ENCODE results near the gene CEP162. TPM values are rescaled to one million over a fixed set of nuclear protein-coding genes. Genes with fewer than 3 reads are reported as not detected.

Gene CEP162
- total and polyA plus RNA-seq, 2 donors (not counting 1 experiment from before 2014, with no cell fraction given): 1.8 to 13.4 TPM

DNA sequence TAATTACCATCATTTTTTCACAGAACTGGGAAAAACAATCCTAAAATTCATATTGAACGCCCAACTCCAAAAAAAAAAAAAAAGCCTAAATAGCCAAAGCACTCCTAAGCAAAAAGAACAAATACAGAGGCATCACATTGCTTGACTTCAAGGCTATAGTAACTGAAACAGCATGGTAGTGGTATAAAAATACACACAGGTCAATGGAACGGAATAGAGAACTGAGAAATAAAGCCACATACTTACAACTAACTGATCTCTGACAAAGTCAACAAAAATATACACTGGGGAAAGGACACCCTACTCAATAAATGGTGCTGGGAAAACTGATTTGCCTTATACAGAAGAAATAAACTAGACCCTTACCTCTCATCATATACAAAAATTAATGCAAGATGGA, 104.3 kb downstream of the CEP162 start:
- Histone ChIP-seq H3K4me2 (replicated peaks; ENCODE audit: low read depth, low read length, poor library complexity, severe bottlenecking) (no peak overlapping the region), H4K20me1 (ENCODE audit: control insufficient read depth, insufficient read depth, low read length, poor library complexity, severe bottlenecking) (no peaks in the 10 kb centered on the region), H3K27me3 (replicated peaks in 1 of 4; ENCODE audit: control extremely low read depth in 1 of 4, control insufficient read depth in 3 of 4, insufficient read depth in 4 of 4, low read length in 3 of 4) (no peaks in the 10 kb centered on the region), H3K9me3 (ENCODE audit: control extremely low read depth in 1 of 3, control insufficient read depth in 2 of 3, insufficient read depth in 1 of 3, low read length in 2 of 3) (peaks cover 0 to 3% (median 0%) of the 10 kb centered on the region in 3 donors), H3K9ac (ENCODE audit: low read length) (no peak overlapping the region), H3K79me2 (ENCODE audit: control insufficient read depth, insufficient read depth, low read length) (no peaks in the 10 kb centered on the region), H3K36me3 (replicated peaks in 1 of 2; ENCODE audit: control extremely low read depth in 1 of 2, control insufficient read depth in 1 of 2, extremely low read depth in 1 of 2, insufficient read depth in 2 of 2, low read length in 1 of 2) (peaks cover 0 to 12% of the 10 kb centered on the region in 2 experiments), H2AFZ (ENCODE audit: insufficient read depth, low read depth, low read length, poor library complexity, severe bottlenecking) (no peak overlapping the region), H3K4me3 (ENCODE audit: control extremely low read depth in 1 of 5, extremely low read depth in 1 of 5, insufficient read depth in 1 of 5, low read depth in 2 of 5, low read length in 4 of 5) (no peak overlapping the region), H3K27ac (ENCODE audit: low read length in 2 of 2) (no peak overlapping the region), H3K4me1 (ENCODE audit: control insufficient read depth in 2 of 2, insufficient read depth in 2 of 2, low read length in 2 of 2) (no peaks in the 10 kb centered on the region)
- ATAC-seq (ENCODE audit: low read depth) (no peak), DNase-seq (no peak)
- no peaks in the 10 kb centered on the region for H3K27me3 Mint-ChIP-seq
- TF ChIP-seq, protein P1, sequence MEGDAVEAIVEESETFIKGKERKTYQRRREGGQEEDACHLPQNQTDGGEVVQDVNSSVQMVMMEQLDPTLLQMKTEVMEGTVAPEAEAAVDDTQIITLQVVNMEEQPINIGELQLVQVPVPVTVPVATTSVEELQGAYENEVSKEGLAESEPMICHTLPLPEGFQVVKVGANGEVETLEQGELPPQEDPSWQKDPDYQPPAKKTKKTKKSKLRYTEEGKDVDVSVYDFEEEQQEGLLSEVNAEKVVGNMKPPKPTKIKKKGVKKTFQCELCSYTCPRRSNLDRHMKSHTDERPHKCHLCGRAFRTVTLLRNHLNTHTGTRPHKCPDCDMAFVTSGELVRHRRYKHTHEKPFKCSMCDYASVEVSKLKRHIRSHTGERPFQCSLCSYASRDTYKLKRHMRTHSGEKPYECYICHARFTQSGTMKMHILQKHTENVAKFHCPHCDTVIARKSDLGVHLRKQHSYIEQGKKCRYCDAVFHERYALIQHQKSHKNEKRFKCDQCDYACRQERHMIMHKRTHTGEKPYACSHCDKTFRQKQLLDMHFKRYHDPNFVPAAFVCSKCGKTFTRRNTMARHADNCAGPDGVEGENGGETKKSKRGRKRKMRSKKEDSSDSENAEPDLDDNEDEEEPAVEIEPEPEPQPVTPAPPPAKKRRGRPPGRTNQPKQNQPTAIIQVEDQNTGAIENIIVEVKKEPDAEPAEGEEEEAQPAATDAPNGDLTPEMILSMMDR (IDR thresholded peaks at IDR 0.05): no peak
- TF ChIP-seq EZH2 (IDR thresholded peaks at IDR 0.05; ENCODE audit: borderline replicate concordance, insufficient read depth, low read depth, low read length, poor library complexity, severe bottlenecking): no peak
- H3K4me1 Mint-ChIP-seq: no peaks in the 10 kb centered on the region
- ChIA-PET POLR2A (no interaction called here), CTCF (no interaction called here)
- H3K9me3 Mint-ChIP-seq (ENCODE audit: insufficient read depth): no peaks in the 10 kb centered on the region
- H3K4me3 Mint-ChIP-seq: no peak overlapping the region
- intact Hi-C loops (cut with micrococcal nuclease): no loop called here
- H3K27ac Mint-ChIP-seq: no peak overlapping the region
- WGBS (ENCODE audit: insufficient coverage): no CpG with 5 or more reads among the region's 2 CpGs

DNA sequence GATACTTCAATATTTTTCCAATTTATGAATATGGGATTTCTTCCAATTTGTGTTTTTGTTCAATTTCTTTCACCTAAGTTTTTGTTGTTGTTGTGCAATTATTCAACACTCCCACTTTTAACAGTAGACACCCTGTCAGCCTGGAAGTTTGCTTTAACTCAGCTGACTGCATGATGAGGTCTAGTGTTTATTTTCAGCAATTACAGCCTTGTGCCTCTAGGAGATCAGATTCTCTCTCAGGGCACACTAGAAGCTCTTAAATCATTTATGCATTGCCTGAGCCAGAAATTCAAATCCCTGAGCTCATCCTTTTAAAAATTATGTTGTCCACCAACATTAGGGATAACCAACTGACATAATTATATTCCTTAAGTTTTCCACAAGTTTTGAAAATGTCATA, 108.2 kb downstream of the CEP162 start:
- TF ChIP-seq EZH2 (IDR thresholded peaks at IDR 0.05; ENCODE audit: borderline replicate concordance, insufficient read depth, low read depth, low read length, poor library complexity, severe bottlenecking): no peak
- TF ChIP-seq, protein P1 (IDR thresholded peaks at IDR 0.05): no peak
- no peak overlapping the region for H3K4me3 Mint-ChIP-seq
- Histone ChIP-seq H3K27ac (ENCODE audit: low read length in 2 of 2) (no peak overlapping the region), H4K20me1 (ENCODE audit: control insufficient read depth, insufficient read depth, low read length, poor library complexity, severe bottlenecking) (no peaks in the 10 kb centered on the region), H3K4me3 (ENCODE audit: control extremely low read depth in 1 of 5, extremely low read depth in 1 of 5, insufficient read depth in 1 of 5, low read depth in 2 of 5, low read length in 4 of 5) (no peak overlapping the region), H3K9me3 (ENCODE audit: control extremely low read depth in 1 of 3, control insufficient read depth in 2 of 3, insufficient read depth in 1 of 3, low read length in 2 of 3) (peaks cover 0 to 13% (median 0%) of the 10 kb centered on the region in 3 donors), H3K27me3 (replicated peaks in 1 of 4; ENCODE audit: control extremely low read depth in 1 of 4, control insufficient read depth in 3 of 4, insufficient read depth in 4 of 4, low read length in 3 of 4) (no peaks in the 10 kb centered on the region), H3K79me2 (ENCODE audit: control insufficient read depth, insufficient read depth, low read length) (no peaks in the 10 kb centered on the region), H3K9ac (ENCODE audit: low read length) (no peak overlapping the region), H3K4me2 (replicated peaks; ENCODE audit: low read depth, low read length, poor library complexity, severe bottlenecking) (no peak overlapping the region), H3K36me3 (replicated peaks in 1 of 2; ENCODE audit: control extremely low read depth in 1 of 2, control insufficient read depth in 1 of 2, extremely low read depth in 1 of 2, insufficient read depth in 2 of 2, low read length in 1 of 2) (no peaks in the 10 kb centered on the region), H2AFZ (ENCODE audit: insufficient read depth, low read depth, low read length, poor library complexity, severe bottlenecking) (no peak overlapping the region), H3K4me1 (ENCODE audit: control insufficient read depth in 2 of 2, insufficient read depth in 2 of 2, low read length in 2 of 2) (no peaks in the 10 kb centered on the region)
- no peak overlapping the region for H3K27ac Mint-ChIP-seq
- intact Hi-C loops (cut with micrococcal nuclease): no loop called here
- peaks cover 2% of the 10 kb centered on the region for H3K9me3 Mint-ChIP-seq (ENCODE audit: insufficient read depth)
- DNase-seq (no peak), ATAC-seq (ENCODE audit: low read depth) (no peak)
- CTCF ChIA-PET: no interaction called here
- POLR2A ChIA-PET: no interaction called here
- peaks cover 15% of the 10 kb centered on the region for H3K27me3 Mint-ChIP-seq
- H3K4me1 Mint-ChIP-seq: no peaks in the 10 kb centered on the region
